AG08396 (cell line): ENCODE measurements around the gene OBSCN.

ENCODE experiments used
- DNase-seq: peaks from one replicate; pipeline ENCODE4 v3.0.0; 2012; ENCODE audit warnings: low spot score, mixed read lengths

Gene OBSCN

DNA sequence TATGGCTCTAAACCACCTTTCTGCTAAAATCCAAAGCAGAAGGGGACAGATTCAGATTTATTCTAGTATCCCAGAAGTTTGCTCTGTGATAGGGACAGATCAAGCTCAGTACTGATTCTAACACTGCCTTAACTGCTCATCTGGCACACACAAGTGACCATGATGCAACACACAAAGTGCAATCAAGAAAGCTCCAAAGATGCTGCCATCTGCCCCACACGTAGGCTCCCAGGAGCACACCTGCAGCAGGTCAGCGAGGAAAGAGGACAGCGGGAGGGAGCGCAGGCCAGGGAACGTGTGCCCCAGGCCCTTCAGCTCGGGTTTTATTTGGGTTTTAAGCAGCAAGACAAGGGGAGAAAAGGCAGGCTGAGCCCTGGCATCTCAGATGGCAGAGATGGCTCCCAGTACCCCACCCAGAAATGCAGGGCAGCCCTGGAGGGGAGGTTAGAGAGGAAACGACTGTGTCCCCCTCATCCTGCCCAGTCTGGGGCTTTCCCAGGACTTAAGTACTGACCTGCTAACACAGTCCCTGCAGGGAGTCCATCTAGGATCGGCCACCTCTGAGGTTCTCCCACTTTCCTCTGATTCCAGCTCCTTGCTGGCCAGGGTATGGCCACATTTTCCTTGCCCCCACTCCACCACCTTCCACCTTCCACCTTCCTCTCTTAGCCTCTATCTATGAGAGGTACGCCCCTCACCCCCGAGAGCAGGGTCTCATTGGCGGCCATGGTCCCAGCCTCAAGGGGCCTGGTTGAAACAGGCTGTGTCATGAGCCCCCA lies 197.5 kb downstream of the OBSCN start:
- no peak for DNase-seq

- DNase-seq: no peak
Observed at GRCh38 chr1:228405979-228406228, 198.1 kb downstream of the OBSCN start.

GRCh38 chr1:228407106-228408040 lies 199.5 kb downstream of the OBSCN start:
- no peak for DNase-seq

DNA sequence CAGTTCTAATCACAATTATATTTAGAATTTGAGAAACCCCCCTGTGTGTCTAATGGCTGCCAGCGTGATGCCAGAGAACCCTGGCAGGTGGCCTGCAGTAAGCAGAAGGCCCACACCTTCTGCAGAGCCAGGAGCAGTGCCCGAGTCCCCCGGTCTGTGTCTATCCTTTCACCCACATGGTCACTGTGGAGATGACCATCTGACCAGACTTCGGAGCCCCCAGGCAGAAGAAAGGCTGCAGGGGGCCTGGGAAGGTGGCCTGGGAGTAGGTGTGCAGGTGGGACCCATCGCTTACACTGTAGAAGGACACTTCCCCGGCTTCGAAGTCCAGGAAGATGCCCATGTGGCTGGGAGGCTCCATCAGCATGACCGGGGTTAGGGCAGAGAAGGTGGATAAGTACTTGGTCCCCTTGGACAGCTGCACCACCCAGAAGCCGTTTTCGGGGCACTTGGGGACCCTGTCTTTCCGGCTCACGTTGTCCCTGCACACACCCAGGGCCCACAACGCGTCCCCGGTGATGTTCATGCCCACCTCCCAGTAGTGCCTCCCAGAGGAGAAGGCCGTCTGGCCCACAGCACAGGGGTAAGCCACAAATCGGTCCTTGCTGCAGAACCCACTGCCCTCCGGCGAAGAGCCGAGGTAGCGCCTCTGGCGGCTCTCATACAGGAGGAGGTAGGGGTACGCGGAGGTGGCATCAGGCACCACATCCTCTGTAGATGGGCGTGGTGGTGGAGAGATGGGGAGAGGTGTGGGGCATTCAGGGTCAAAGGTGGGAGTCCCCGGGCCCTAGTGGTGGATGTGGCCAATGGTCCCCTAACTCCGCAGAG lies 200.4 kb downstream of the OBSCN start:
- DNase-seq: no peak

DNA sequence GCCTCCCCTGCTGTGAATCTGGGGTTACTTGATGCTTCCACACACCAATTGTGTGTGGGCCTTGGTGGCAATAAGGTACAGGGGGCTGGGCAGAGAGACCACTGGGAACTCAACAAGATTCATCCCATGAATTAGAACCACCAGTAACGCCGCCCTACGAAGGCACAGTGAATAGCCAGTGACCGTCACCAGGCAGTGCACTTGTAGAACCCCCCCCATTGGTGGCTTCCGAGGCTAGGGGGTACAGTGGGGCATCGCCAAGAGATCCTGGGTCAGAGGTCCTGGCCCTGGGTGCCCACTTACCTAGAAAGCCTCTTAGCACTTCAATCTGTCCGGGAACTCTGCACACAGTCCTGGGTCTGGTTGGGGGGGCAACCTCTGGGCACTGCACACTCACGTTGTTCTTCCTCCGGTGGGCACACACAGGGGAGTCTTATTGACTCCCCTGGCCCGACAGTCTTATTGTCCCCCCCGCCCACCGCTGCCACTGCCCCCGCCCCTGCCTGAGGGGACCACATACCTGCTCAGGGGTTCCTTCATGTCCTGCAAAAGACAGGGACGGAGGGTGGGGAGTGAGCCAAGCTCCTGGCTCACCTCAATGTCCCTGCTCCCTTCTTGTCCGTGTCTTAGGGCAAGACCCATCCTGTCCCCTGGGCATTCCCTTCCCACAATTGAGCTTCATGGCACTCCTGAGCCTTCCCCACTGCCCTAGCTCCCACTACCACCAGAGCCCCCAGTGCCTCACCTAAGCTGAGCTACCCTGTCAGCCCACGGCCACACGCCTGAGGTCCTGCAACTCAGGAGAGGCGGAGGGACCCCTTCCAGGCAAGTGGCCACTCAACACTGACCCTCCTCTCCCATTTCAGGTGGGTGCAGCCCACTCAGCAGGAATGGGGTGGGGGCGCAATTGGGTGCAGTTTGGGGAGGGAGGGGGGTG lies 201.3 kb downstream of the OBSCN start:
- DNase-seq: no peak

GRCh38 chr1:228410015-228410414 lies 202.2 kb downstream of the OBSCN start:
- no peak for DNase-seq

DNA sequence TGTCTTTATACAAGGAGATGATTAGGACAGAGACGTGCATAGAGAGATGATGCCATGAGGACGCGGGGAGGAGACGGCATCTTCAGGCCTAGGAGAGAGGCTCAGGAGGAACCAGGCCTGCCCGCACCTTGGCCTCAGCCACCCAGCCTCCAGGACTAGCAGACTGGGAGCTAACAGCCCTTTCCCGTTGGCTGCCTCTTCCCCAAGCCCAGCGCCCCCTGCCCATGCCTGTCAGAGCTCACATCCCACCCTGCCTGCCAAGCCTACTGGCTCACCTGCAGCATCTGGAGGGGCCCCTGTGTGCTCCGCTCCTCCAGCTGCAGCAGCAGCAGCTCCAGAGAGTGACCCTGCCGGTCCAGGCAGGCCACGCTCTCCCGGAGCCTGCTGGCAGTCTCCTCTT lies 202.8 kb downstream of the OBSCN start:
- DNase-seq: no peak

GRCh38 chr1:228411121-228411520 lies 203.3 kb downstream of the OBSCN start:
- no peak for DNase-seq

DNA sequence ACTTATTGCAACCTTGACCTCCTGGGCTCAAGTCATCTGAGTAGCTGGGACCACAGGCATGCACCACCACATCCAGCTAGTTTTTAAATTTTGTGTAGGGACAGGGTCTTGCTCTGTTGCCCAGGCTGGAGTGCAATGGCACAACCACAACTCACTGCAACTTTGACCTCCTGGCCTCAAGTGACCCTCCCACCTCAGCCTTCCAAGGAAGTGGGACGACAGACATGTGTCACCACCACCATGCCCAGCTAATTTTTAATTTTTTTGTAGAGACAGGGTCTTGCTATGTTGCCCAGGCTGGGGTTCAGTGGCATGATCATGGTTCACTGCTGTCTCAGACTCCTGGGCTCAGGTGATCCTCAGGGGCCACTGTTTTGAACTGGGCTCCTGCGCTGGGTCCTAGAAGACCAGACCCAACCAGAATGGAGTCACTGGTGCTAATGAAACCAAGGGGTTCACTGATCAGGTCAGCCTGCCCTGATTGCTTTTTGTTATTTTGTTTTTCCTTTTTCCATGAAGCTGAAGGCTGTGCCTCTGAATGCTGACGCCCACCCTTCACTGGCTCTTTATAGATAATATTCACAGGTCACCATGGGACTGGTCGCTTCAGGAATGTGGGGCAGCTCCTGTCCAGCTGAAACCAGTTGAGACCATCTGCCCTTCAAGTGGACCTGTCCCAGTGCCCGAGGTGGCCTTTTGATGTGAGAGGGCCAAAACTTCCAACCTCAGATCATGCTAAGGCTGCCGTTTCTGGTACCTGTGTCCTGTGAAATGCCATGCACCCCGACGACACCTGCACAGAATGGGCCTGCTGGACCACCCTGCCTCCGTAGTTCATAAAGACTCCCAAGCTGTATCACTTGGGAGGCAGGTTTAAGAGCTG lies 203.9 kb downstream of the OBSCN start:
- DNase-seq: no peak

- DNase-seq: no peak
Observed at GRCh38 chr1:228413241-228414010, 205.6 kb downstream of the OBSCN start.

GRCh38 chr1:228414511-228415211 lies 206.8 kb downstream of the OBSCN start:
- no peak for DNase-seq

- DNase-seq: no peak
Observed at GRCh38 chr1:228415221-228415620, 207.4 kb downstream of the OBSCN start.

DNA sequence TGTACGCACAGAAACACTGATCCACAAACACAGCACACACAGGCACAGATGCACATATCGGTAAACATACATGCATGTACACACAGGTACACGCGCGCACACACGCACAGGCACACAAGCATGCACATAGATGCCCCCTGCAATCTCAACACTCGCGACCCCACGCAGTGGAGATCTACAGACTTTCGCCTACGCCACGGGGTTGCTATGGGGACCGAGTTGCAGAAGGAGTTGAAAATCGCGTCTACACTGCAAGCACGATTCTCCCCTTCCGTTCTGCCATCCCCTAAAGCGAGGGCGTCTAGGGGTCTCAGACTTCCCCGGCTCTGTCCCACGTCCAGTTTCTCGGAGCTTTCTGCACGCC lies 208.0 kb downstream of the OBSCN start:
- DNase-seq: no peak

DNA sequence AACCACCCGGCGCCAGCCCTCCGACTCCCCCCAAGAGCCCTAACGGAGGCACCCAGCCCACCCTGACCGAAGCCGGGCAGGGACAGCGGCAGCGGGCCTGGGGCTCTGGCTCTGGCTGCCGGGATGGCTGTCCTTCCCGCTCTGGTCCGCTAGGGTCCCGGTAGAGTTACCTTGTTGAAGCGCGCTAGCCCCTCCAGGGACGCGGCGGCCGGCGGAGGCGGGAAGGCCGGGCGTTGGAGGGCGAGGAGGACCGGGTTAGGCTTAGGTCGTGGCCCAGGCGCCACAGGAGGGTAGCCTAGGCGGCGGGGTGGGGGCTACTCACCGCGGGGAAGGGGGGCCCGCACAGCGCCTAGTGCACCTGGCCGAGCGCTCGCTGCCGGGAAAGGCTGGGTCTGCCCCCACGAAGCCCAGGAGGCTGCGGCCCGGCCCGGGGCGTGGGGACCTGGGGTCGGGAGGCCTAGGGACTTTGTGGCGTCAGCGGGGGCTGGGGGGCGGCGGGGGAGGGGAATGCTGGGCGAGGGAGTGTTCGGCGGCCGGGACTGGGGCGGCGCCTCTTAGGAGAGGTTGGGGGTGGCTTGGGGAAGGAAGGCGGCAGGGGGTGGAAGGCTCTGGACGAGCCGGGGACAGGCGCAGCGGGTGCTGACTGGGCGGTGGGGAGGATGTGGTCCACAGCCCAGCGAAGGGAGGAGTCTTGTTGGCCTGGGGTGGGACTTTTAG lies 208.5 kb downstream of the OBSCN start, which contains the start of gene TRIM17:
Gene TRIM17, minus strand, starts transcription at position 645 of the 717 bp plus-strand sequence. CDS start 1,789 bp downstream, outside the sequence.
- DNase-seq: peak; percentile 62

DNA sequence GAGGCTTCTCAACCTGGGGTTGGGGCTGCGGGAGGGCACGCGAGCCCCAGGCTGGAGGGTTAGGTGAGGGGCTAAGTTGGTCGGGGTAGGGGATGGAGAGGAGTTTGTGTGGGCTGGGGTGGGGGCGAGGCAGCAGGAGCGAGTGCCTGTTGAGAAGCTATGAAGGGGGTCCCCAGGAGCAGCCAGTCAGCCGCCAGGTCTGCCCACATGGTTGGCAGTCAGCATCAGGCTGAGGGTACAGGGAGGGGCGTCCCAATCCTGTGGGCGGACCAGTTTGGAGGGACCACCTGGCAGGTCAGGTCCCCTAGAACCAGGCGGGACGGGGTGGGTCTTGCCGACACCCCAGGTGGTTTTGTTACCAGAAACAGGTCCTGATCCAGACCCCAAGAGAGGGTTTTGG lies 209.2 kb downstream of the OBSCN start:
- no peak for DNase-seq

DNA sequence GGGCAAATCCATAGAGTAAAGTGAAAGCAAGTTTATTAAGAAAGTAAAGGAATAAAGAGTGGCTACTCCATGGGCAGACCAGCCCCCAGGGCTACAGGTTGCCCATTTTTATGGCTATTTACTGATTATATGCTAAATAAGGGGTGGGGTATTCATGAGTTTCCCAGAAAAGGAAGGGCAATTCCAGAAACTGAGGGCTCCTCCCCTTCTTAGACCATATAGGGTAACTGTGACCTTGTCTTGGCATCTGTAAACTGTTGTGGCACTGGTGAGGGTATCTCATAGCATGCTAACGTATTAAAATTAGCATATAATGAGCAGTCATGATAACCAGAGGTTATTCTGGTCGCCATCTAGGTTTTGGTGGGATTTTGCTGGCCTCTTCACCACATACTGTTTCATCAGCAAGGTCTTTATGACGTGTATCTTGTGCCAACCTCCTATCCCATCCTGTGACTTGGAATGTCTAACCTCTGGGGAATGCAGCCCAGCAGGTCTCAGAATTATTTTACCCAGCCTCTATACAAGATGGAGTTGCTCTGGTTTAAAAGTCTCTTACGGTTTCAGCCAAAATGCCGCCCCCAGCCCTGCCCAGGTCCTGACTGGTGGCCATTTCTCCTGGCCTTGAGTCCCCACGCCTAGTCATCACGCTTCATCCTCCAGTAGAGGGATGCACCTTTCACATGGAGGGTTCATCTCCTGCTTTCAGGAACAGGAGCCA lies 209.8 kb downstream of the OBSCN start:
- DNase-seq: no peak

- DNase-seq: no peak
Observed at GRCh38 chr1:228420968-228421826, 213.4 kb downstream of the OBSCN start.
